NCI-H524 (cell line): ENCODE measurements around the gene TGFBRAP1.
"Not testable (repeated sequence)": the region's sequence is repeated elsewhere in the genome, so short reads cannot be mapped to it uniquely, and the experiment has no call there.

Experiments
- DNase-seq, 2 experiments: peaks; one replicate each; lab custom pipeline; 2025; lab: John Stamatoyannopoulos, UW

Gene TGFBRAP1

GRCh38 chr2:105358593-105358992, 29.1 kb upstream of the TGFBRAP1 start:
- no peak for DNase-seq

- no peak for DNase-seq
Measured at GRCh38 chr2:105357122-105357521, 27.6 kb upstream of the TGFBRAP1 start.

- DNase-seq = peak in 1 of 2 experiments; percentile 34
Measured at GRCh38 chr2:105344704-105345345, 15.3 kb upstream of the TGFBRAP1 start.

- no peak for DNase-seq
Measured at GRCh38 chr2:105339414-105339813, 9.9 kb upstream of the TGFBRAP1 start.

GRCh38 chr2:105338020-105338385, 8.5 kb upstream of the TGFBRAP1 start:
- no peak for DNase-seq

- DNase-seq = peak; percentile 80 to 84
Measured at GRCh38 chr2:105337122-105338019, 7.8 kb upstream of the TGFBRAP1 start, which contains the start of gene C2orf49. Gene C2orf49, plus strand, starts transcription at chr2:105337540. Its CDS starts 48 bp downstream, at chr2:105337588.

- DNase-seq = no peak
Measured at GRCh38 chr2:105336786-105337121, 7.2 kb upstream of the TGFBRAP1 start.

GRCh38 chr2:105335469-105335868, 5.9 kb upstream of the TGFBRAP1 start:
- DNase-seq = no peak

GRCh38 chr2:105334211-105334610, 4.7 kb upstream of the TGFBRAP1 start:
- no peak for DNase-seq

GRCh38 chr2:105330681-105331375, 1.3 kb upstream of the TGFBRAP1 start:
- no peak for DNase-seq

GRCh38 chr2:105329197-105329554, 359 bp downstream of the TGFBRAP1 start:
- no peak for DNase-seq

- peak in 1 of 2 experiments; percentile 18 for DNase-seq
Measured at GRCh38 chr2:105328281-105329196, 996 bp downstream of the TGFBRAP1 start.

- no peak for DNase-seq
Measured at GRCh38 chr2:105327690-105328089, 1.8 kb downstream of the TGFBRAP1 start.

- DNase-seq = not testable (repeated sequence)
Measured at GRCh38 chr2:105327271-105327670, 2.3 kb downstream of the TGFBRAP1 start.

- no peak for DNase-seq
Measured at GRCh38 chr2:105325389-105325963, 4.1 kb downstream of the TGFBRAP1 start.

GRCh38 chr2:105324732-105325131, 4.8 kb downstream of the TGFBRAP1 start:
- DNase-seq = no peak

GRCh38 chr2:105324101-105324500, 5.4 kb downstream of the TGFBRAP1 start:
- no peak for DNase-seq

GRCh38 chr2:105323111-105323510, 6.4 kb downstream of the TGFBRAP1 start:
- no peak for DNase-seq

- DNase-seq = no peak
Measured at GRCh38 chr2:105321875-105322646, 7.5 kb downstream of the TGFBRAP1 start.

- DNase-seq = peak; percentile 50 to 85
Measured at GRCh38 chr2:105320651-105321215, 8.8 kb downstream of the TGFBRAP1 start.
